GM21723 (cell line): Measurements from ENCODE around the gene MRM3.
"Not testable (repeated sequence)": the region's sequence is repeated elsewhere in the genome, so short reads cannot be mapped to it uniquely, and the experiment has no call there.

ENCODE experiments used
- ATAC-seq: cut with Tn5 transposase; IDR thresholded peaks from one replicate; pipeline ENCODE4 v1.9.1; 2021; ENCODE audit warnings: mild to moderate bottlenecking, moderate library complexity; ENCODE audit not compliant: unreplicated experiment

Gene MRM3, protein sequence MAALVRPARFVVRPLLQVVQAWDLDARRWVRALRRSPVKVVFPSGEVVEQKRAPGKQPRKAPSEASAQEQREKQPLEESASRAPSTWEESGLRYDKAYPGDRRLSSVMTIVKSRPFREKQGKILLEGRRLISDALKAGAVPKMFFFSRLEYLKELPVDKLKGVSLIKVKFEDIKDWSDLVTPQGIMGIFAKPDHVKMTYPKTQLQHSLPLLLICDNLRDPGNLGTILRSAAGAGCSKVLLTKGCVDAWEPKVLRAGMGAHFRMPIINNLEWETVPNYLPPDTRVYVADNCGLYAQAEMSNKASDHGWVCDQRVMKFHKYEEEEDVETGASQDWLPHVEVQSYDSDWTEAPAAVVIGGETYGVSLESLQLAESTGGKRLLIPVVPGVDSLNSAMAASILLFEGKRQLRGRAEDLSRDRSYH

DNA sequence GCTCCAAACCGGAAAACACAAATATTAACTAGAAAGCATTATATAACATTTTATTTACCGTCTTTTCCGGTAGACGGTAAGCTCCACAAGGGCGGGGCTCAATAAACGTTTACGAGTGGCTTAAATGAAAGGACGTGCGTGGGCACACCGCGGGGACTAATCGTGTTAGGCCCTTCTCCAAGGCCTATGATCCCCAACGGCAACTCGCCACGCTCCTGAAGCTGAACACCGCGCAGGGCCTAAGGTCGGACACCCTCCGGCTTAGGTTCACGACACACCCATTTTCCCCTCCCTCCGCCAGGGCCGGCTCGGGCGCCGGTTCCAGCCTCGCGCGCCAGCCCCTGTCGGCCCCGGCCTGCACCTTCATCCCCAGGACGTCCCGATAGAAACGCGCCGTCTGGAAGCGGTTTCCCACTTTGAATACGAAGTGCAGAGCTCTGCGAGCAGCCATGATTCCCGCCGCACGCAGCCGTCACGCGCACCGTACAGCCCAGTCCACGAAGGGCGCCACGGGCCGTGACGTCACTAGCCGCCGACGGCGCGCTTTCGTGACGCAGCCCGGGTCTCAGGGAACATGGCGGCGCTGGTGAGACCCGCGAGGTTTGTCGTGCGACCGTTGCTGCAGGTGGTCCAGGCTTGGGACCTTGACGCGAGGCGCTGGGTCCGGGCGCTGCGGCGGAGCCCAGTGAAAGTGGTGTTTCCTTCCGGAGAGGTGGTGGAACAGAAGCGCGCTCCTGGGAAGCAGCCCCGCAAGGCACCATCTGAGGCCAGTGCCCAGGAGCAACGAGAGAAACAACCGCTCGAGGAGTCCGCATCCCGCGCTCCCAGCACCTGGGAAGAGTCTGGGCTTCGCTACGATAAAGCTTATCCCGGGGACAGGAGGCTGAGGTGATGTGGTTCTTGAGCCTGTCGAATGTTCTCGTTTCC, at the start of gene MRM3, which contains the start of gene GLOD4:
MRM3 (plus strand) TSS at position 549 of the 927 bp plus-strand sequence; CDS start at position 575, 26 bp downstream.
GLOD4 (minus strand) TSS at position 476 of the 927 bp plus-strand sequence; CDS start at position 451, 25 bp downstream.
- ATAC-seq = peak; percentile 86

DNA sequence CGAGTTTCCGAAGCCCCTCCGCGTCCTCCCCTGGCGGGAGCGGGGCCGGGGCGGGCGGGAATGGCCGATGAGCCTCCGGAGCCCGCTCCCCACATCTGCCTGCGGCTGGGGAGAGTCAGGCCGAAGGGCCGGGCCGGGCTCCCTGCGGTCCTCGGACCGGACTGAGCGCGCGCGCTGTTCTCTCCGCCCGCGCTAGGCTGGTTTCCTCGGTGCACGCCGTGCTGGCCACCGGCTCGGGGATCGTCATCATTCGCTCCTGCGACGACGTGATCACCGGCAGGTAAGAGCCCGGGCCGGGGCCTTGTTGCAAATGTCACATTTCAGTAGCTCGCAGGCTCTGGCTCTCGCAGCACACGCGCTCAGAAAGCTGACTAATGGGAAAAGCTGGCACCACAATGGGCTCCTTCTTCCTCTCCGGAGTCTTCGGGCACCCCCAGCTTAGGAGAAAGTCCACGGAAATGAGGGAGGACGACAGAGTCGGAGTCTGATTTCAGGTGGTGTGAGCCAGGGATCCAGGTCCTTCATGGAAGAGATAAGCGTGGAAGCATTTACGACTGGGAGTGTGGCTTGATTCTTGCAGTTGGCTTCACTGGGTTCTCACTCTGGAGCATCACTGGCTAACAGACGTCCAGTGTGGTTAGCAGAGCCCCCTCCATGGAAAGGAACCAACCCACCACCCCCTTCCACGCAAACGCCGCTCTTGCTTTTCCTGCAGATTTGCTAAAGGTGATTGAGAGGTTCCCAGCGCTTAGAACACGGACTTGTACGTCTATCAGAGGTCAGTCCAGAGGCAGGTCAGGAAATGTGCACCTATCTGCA, 49.0 kb upstream of the MRM3 start:
- peak; percentile 39 for ATAC-seq

DNA sequence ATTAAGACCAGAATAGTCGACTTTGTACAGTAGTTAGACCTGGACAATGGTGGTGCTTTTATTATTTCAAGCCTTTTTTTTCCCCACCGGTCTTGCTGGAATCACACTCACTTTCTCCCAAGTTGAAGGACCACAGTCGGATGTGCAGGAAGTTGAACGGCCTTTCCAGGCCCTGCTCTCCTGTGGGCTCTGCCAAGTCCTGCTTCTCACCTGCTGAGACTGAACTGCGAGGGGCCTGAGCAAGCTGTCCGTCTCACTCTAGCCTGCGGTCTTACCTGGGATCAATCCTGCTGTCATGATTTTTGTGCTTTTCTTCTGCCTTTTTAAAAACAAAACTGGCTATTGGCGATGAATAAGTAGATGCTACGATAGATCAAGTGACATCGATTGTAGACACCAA, 48.4 kb upstream of the MRM3 start:
- no peak for ATAC-seq

DNA sequence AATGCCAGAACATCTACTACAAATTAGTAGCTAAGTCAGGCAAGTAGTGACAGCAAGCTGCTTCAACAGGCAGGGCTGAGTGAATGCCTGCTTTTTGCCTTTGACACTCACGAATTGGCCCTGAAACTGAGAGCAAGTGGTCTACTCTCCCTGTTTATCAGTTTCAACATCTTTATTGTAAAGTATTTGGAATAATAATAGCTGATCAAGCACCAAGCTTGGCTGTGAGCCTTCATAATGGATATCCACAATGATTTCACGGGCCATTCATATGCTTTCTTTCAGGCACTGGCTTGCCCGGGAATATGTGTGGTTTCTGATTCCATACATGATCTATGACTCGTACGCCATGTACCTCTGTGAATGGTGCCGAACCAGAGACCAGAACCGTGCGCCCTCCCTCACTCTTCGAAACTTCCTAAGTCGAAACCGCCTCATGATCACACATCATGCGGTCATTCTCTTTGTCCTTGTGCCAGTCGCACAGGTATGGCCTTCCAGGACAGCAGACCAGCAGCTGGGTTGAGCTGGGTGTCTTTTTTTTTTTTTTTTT, 44.5 kb upstream of the MRM3 start:
- no peak for ATAC-seq

DNA sequence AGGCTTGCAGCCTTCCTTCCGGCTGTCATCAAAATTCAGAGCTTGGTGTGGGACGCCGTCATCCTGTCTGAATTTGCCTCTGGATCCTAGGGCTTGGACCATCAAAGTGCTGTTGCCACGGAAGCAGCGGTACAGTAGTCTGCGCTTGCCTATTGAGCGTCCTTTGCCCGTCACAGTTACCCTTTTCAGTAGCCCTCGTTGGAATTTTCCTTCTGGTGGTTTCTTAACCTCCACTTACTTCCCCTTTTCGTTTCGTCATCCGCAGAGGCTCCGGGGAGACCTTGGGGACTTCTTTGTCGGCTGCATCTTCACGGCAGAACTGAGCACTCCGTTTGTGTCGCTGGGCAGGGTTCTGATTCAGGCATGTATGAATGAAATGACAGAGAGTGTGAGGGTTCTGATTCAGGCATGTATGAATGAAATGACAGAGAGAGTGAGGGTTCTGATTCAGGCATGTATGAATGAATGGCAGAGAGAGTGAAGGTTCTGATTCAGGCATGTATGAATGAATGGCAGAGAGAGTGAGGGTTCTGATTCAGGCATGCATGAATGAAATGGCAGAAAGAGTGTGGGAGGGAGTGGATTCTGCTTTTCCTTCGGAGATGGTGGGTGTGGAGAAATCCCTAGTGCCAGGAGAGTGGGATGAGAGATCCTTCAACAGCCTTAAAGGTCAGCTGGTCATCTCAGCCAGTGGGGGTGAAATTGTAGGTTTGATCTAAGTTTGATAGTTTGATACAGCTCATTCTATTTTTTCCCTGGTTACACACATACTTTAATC, 41.7 kb upstream of the MRM3 start:
- peak; percentile 79 for ATAC-seq

DNA sequence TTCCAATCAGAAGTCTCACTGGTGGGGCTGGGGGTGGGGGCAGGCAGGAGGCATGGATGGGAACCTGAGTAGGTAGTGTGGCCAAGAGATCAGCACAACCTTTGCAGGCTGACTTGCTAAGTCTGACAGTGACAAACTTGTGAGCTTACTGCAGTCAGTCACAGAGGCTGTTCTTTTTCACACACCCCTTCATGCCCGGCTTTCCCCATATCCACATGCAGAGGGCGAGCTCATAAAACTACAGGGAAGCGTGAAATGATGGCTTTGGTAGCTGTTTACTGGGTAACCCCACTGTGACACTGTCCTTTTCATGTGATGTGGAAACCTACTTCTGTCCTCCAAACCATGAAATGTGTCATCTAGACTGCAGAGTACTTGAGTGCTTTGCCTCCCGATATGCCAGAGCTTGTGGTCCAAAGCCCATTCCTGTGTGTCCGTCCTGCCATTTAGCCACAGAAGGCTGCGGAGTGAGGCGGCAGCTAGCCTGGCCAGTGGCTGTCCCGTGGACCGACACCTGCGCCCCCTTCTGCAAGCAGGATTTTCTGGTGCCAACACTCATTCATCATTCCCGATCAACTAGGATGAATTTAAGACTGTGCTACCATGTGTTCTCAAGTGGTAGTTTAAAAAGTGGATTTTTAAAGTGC, 39.9 kb upstream of the MRM3 start:
- no peak for ATAC-seq

DNA sequence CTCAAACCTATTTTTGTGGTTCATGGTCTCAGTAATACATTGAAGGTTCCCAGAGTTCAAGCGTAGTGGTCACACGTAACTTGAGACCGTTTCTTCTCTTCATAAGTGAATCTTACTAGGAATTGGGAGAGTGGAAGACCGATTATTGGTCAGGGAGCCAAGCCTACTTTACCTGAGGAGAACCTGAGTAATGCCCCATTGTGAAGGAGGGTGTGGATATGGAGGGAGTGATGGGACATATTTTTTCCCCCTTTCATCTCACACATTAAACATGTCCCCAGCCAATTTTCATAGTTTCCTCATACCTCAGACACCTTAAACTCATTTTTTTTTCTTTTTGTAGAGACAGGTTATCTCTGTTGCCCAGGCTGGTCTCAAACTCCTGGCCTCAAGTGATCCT, 39.0 kb upstream of the MRM3 start:
- ATAC-seq = no peak

DNA sequence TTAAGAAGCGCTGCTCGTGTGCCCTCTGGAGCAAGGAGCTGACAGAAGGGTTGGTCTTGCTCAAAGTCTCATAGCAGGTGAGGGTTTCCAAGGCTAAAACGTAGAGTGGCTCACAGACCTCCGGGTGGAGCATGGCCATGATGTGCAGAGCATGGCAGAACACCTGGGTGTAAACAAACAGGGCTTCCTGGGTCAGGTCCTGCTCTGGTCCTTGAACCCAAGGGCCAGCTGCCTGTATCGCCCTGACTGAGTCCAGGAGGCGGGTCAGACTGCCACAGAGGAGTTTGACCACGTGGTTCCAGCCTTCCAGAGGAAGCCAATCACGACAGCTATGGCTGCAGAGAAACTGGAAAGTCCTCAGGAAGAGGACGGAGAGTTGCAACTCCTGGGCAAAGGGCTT, 37.2 kb upstream of the MRM3 start:
- no peak for ATAC-seq

DNA sequence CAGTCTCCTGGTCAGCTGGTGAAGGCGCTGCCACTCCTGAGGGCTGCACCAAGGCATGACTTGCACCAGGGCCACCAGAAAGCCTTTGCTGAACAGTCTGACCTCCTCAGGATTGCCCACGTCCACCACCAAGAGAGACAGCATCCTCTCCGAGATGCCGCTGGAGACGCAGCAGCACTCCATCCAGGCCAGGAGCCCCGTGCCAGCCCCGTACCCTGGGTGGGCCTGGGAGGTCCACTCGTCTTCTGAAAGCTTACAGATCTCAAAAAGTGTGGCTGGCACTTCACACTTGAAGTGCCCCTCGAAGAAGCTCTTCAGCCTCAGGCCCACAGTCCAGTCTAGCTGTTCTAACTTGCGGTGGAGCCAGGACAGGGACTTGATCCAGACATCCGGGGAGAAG, 36.7 kb upstream of the MRM3 start:
- no peak for ATAC-seq

DNA sequence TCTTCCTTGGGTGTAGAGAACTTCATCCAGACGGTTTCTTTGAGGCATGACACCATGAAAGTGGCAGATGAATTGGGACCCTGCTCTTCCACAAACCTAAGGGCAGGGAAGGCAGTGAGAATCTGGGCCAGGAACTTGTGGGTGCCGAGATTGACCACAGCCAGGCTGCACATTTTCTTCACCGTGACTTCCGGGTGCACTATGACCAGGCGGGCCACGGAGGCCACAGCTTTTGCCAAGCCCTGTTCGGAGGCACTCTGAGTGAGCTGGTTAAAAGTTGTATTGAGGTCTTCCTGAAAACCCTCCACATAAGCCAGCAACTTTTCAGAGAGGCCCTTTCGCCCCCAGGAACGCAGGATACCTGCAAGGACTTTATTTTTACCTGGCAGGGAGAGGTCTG, 36.0 kb upstream of the MRM3 start:
- no peak for ATAC-seq

DNA sequence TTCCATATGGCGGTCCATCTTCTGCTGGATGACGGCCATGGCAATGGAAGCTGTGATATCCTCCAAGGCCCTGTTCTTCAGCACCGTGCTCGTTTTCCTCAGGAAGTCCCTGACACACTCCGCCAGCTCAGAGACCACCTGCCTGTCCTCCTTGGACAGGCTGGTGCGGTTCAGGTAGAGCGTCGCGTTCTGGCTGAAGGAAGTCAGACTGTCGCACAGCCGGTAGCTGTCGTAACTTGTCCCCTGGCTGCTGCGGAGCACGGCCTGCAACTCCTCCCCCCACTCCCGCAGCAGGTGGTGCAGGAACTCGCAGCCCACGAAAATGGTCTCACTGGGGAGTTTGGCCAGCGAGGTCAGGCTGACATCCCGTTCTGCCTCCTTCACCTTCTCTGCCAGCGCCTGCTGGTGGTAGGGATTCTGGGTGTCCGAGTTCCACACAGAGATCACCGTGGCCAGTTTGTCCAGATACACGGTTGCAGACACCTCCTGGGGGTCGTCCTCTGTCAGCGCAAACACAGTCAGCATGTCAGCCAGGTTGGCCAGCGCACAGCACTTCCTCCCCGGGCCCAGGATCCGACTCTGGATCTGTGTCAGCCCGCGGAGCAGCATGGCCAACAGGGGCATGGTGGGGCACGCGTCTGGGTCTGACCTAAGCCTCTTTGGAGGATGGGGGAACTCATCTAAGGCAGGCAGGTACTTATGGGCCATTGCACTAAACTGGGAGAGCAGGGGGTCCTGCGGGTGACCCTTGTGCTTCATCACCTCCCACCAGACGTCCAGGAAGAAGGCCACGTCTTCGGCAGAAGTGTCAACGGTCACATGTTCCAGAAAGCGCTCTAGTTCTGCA, 35.1 kb upstream of the MRM3 start:
- ATAC-seq = no peak

DNA sequence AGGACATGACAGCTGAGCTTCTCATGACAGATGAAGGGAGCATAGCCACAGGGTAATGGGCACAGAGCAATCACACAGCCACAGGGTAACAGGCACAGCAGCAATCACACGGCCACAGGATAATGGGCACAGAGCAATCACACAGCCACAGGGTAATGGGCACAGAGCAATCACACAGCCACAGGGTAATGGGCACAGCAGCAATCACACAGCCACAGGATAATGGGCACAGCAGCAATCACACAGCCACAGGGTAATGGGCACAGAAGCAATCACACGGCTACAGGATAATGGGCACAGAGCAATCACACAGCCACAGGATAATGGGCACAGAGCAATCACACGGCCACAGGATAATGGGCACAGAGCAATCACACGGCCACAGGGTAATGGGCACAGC, 33.5 kb upstream of the MRM3 start:
- ATAC-seq = not testable (repeated sequence)

DNA sequence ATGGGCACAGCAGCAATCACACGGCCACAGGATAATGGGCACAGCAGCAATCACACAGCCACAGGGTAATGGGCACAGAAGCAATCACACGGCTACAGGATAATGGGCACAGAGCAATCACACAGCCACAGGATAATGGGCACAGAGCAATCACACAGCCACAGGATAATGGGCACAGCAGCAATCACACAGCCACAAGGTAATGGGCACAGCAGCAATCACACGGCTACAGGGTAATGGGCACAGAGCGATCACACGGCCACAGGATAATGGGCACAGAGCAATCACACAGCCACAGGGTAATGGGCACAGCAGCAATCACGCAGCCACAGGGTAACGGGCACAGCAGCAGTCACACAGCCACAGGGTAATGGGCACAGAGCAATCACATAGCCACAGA, 32.8 kb upstream of the MRM3 start:
- ATAC-seq = not testable (repeated sequence)

DNA sequence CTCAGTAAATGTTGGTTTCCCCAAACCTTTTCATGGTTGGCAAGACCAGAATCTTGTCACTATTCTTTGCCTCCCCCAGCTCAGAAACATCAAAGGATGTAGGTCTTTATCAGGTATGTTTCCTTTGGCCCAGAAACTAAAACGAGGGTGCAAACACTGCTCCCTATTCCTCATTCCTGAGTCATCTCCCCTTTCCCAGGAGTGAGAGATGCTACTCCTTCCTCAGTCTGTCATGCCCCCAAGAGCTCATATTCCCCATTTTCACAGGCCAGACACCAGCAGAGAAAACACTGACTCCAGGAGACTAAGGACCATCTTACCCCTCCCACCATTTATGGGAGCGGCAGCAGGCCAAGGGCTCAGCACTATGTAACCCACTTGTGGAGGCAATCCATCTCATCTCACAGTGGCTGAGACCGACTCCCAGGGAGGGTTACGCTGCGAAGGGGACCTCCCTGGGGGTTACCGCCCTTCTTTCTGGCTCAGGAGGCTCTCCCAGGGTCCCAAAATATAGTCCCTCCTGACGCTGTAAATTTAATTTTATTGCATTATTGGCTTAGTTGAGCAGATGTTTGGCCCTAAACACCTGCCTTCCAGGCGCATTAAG, 31.6 kb upstream of the MRM3 start:
- ATAC-seq = no peak

DNA sequence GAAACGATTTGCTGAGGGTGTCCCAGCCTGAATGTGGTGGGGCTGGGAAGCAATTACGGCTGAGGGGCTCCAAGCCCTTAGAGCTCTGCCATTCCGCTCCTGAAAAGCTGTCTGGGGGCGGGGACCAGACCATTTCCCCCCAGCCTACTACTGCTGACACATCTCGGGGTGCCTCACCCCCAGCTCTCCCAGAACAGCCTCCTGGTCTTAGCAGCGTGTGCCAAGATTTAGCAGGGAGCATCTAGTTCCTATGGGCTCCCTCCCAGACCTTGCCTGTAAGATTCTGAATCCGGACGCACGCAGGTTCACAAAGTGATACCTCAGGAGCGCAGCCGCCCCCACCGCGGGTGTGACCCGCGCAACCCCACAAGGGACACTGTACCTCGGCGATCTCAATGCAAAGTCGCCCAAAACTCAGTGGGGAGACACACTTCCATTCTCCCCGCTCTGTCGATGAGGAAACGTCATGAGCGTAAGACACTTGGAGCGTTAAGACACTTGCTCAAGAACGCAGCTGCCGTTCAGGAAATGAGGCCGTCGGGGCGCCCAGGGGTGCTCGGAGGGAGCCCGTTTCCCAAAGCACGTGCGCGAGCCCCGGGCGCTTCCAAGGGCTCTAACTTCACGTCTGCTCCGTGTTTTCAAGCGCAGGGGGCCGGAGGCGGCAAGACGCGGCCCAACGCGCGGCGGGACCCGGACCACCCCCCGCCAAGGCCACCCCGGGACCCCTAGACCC, 30.7 kb upstream of the MRM3 start:
- peak; percentile 40 for ATAC-seq

DNA sequence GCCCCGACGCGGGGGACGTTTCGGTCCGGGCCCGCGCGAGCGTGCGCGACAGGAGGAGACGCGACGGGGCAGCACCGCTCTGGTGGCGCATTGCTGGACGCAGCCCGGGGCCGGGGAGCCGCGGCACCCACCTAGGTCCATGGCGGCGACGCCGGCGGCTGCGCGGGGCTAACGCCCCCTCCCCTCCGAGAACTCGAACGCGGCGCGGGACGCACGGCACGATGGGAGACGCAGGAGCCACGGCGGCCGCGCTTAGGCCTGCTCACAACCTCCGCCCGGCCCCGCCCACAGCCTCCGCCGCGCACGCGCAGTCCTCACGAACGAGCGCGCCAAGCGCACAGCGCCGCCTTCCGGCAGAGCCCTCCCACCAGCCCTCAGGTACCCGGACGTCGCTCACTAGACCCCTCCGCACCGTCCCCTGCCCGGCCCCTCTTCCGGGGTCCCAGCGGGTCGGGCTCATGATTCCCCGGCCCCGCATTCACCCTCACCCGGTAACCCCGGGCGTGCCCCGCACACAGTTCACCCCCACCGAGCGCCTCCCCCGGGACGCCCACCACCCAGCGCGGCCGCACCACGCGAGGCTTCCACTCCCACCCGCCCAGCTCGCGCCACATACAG, 30.0 kb upstream of the MRM3 start, which contains the start of gene GEMIN4:
GEMIN4 (minus strand) TSS at position 263 of the 618 bp plus-strand sequence; CDS start at position 141, 122 bp downstream.
- ATAC-seq = peak; percentile 82
